Caco-2 (cell line): ENCODE results near the gene CLPTM1L. TPM values are rescaled to one million over a fixed set of nuclear protein-coding genes. Genes with fewer than 3 reads are reported as not detected.
A peak's percentile ranks its signal among the peaks of the same experiment; 100 is the strongest.
"Not testable (repeated sequence)": the region's sequence is repeated elsewhere in the genome, so short reads cannot be mapped to it uniquely, and the experiment has no call there.

Experiments used
- BruUV-seq: library from RNA; stranded (reverse); fragments of 400-500 nt; replicated peaks from 2 replicates; lab custom pipeline; 2021; lab: Mats Ljungman, UMichigan
- CTCF ChIA-PET: fragments of 300-600 bp; sonication (Branson Sonifier 250); formaldehyde crosslinking; loops from one replicate; lab custom pipeline; 2022; ENCODE audit warnings: antibody characterized with exemption; lab: Charles Lee
- POLR2A ChIA-PET: fragments of 300-600 bp; sonication (Branson Sonifier 250); formaldehyde crosslinking; loops from one replicate; lab custom pipeline; 2022; ENCODE audit warnings: antibody characterized with exemption; lab: Charles Lee
- DNase-seq, 2 experiments: peaks; one replicate each; pipeline versions ENCODE4 v3.0.0 to v3.0.0-alpha.2; 2020 to 2022
- H3K27me3 ChIP-seq: replicated peaks from 2 replicates; pipeline ENCODE4 v1.6.0; 2011; ENCODE audit warnings: low read length; ENCODE audit not compliant: control insufficient read depth, insufficient read depth
- H3K36me3 ChIP-seq: 2 replicates; pipeline ENCODE4 v1.5.1; 2011; ENCODE audit warnings: low read length; ENCODE audit not compliant: control insufficient read depth, insufficient read depth
- H3K4me1 ChIP-seq: fragments of 250-450 bp; sonication (Bioruptor Pico); 2 replicates; pipeline ENCODE4 v1.5.1; 2020; ENCODE audit warnings: mild to moderate bottlenecking
- H3K4me3 ChIP-seq: 2 replicates; pipeline ENCODE4 v1.5.1; 2011; ENCODE audit warnings: low read depth, mild to moderate bottlenecking, control low read depth, low read length
- H3K9me3 ChIP-seq: fragments of 250-450 bp; sonication (Bioruptor Pico); 2 replicates; pipeline ENCODE4 v1.5.1; 2020; ENCODE audit warnings: mild to moderate bottlenecking, moderate library complexity
- H3K27ac Mint-ChIP-seq: one replicate; pipeline ENCODE4 v1.8.0; 2022; ENCODE audit warnings: mixed read lengths; ENCODE audit not compliant: unreplicated experiment
- H3K27me3 Mint-ChIP-seq: one replicate; pipeline ENCODE4 v1.8.0; 2022; ENCODE audit warnings: mixed read lengths; ENCODE audit not compliant: insufficient read depth, unreplicated experiment
- H3K36me3 Mint-ChIP-seq: one replicate; pipeline ENCODE4 v1.8.0; 2022; ENCODE audit warnings: mild to moderate bottlenecking, mixed read lengths; ENCODE audit not compliant: insufficient read depth, unreplicated experiment
- H3K4me1 Mint-ChIP-seq: one replicate; pipeline ENCODE4 v1.8.0; 2022; ENCODE audit warnings: low read depth, mixed read lengths; ENCODE audit not compliant: unreplicated experiment
- H3K4me3 Mint-ChIP-seq: one replicate; pipeline ENCODE4 v1.8.0; 2022; ENCODE audit warnings: mild to moderate bottlenecking, moderate library complexity, mixed read lengths; ENCODE audit not compliant: unreplicated experiment
- H3K9me3 Mint-ChIP-seq: one replicate; pipeline ENCODE4 v1.8.0; 2022; ENCODE audit warnings: mixed read lengths; ENCODE audit not compliant: unreplicated experiment
- intact Hi-C: fragments of 100-400 bp; cut with micrococcal nuclease; formaldehyde crosslinking; loops from one replicate; pipeline ENCODE4 v1.10.0; 2022; ENCODE audit not compliant: unreplicated experiment
- total RNA-seq: library from RNA; stranded (reverse); gene quantifications from 2 replicates; pipeline ENCODE4 v1.2.3, GENCODE V29; 2022
- TF ChIP-seq, protein P1 (sequence below), 2 experiments: fragments of 200-600 bp in 1 of 2; IDR thresholded peaks; 1 replicate in 1 of 2; 2 replicates in 1 of 2; pipeline versions ENCODE4 v1.5.1 to v1.8.0; 2011 to 2022; ENCODE audit warnings: antibody characterized with exemption in 1 of 2, control low read depth in 1 of 2, inconsistent platforms in 1 of 2, low read depth in 1 of 2, low read length in 1 of 2, mild to moderate bottlenecking in 1 of 2, moderate library complexity in 1 of 2; ENCODE audit not compliant: insufficient read depth in 1 of 2, severe bottlenecking in 1 of 2, unreplicated experiment in 1 of 2

Gene CLPTM1L
- total RNA-seq, 1 experiment from 2014 or later, result 114 TPM

DNA sequence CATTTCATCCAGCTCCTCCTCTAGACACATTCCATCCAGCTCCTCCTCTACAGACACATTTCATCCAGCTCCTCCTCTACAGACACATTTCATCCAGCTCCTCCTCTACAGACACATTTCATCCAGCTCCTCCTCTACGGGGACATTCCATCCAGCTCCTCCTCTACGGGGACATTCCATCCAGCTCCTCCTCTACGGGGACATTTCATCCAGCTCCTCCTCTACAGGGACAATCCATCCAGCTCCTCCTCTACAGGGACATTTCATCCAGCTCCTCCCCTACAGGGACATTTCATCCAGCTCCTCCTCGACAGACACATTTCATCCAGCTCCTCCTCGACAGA lies 18.4 kb downstream of the CLPTM1L start:
- BruUV-seq, POLR2A ChIA-PET: not testable (repeated sequence)

DNA sequence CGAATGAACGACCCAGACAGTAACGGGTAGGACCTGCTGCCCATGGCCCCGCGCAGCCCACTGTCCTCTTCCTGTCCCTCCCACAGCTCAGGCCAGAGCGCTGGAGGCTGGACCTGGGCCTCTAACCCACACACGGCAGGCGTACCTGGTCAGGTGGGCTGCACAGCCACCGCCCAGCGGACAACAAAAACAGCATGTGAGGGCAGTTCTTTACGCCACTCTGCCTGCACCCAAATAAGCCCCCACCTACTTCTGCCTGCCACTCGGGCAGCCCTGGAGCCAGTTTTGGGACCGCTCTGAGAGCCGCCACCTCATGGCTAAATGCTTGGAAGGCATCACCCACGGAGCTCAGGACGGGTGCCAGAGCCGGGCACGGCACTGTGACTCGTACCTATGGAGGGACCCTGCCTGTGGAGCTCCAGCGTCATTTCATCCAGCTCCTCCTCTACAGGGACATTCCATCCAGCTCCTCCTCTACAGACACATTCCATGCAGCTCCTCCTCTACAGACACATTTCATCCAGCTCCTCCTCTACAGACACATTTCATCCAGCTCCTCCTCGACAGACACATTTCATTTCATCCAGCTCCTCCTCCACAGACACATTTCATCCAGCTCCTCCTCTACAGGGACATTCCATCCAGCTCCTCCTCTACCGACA lies 18.9 kb downstream of the CLPTM1L start:
- ChIA-PET CTCF (no interaction called here), POLR2A (no interaction called here)
- peaks cover 34% of the 10 kb centered on the region for H3K9me3 Mint-ChIP-seq
- peak in 1 of 2 experiments; percentile 32 for DNase-seq
- H3K9me3 ChIP-seq, result peaks cover 4% of the 10 kb centered on the region; the same call in 1 of the 2 replicates
- H3K4me3 Mint-ChIP-seq, result peak overlapping the region; percentile 63
- peaks cover 31% of the 10 kb centered on the region for H3K4me1 Mint-ChIP-seq
- intact Hi-C loops, result no loop called here
- TF ChIP-seq, protein P1, sequence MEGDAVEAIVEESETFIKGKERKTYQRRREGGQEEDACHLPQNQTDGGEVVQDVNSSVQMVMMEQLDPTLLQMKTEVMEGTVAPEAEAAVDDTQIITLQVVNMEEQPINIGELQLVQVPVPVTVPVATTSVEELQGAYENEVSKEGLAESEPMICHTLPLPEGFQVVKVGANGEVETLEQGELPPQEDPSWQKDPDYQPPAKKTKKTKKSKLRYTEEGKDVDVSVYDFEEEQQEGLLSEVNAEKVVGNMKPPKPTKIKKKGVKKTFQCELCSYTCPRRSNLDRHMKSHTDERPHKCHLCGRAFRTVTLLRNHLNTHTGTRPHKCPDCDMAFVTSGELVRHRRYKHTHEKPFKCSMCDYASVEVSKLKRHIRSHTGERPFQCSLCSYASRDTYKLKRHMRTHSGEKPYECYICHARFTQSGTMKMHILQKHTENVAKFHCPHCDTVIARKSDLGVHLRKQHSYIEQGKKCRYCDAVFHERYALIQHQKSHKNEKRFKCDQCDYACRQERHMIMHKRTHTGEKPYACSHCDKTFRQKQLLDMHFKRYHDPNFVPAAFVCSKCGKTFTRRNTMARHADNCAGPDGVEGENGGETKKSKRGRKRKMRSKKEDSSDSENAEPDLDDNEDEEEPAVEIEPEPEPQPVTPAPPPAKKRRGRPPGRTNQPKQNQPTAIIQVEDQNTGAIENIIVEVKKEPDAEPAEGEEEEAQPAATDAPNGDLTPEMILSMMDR (IDR thresholded peaks at IDR 0.05; ENCODE audit: insufficient read depth in 1 of 2, low read depth in 1 of 2, low read length in 1 of 2, severe bottlenecking in 1 of 2, unreplicated experiment in 1 of 2), result no peak
- H3K36me3 ChIP-seq, result peaks cover 3% of the 10 kb centered on the region
- BruUV-seq, result TSS peak; percentile 26
- H3K27me3 ChIP-seq, result no peaks in the 10 kb centered on the region
- H3K4me1 ChIP-seq, result peaks cover 23% of the 10 kb centered on the region
- H3K36me3 Mint-ChIP-seq, result peaks cover 80% of the 10 kb centered on the region
- H3K27me3 Mint-ChIP-seq, result peaks cover 9% of the 10 kb centered on the region
- no peak overlapping the region for H3K4me3 ChIP-seq
- peak overlapping the region; percentile 91 for H3K27ac Mint-ChIP-seq

More for the DNA sequence above, 18.4 kb downstream of the CLPTM1L start:
- H3K4me3 ChIP-seq, H3K36me3 ChIP-seq, H3K27me3 ChIP-seq, intact Hi-C loops, H3K9me3 ChIP-seq, H3K27me3 Mint-ChIP-seq: not testable (repeated sequence)
- Mint-ChIP-seq H3K27ac (peak overlapping the region; percentile 91), H3K9me3 (peaks cover 34% of the 10 kb centered on the region), H3K4me3 (peak overlapping the region; percentile 63), H3K4me1 (peaks cover 31% of the 10 kb centered on the region), H3K36me3 (peaks cover 80% of the 10 kb centered on the region)
- CTCF ChIA-PET, result interaction anchor here (1.2 kb wide), 1 partner anchor 11 kb away, joined by 3 read pairs; no protein-coding TSS in a partner anchor
- peak in 1 of 2 experiments; percentile 65 for DNase-seq
- H3K4me1 ChIP-seq, result peaks cover 23% of the 10 kb centered on the region

DNA sequence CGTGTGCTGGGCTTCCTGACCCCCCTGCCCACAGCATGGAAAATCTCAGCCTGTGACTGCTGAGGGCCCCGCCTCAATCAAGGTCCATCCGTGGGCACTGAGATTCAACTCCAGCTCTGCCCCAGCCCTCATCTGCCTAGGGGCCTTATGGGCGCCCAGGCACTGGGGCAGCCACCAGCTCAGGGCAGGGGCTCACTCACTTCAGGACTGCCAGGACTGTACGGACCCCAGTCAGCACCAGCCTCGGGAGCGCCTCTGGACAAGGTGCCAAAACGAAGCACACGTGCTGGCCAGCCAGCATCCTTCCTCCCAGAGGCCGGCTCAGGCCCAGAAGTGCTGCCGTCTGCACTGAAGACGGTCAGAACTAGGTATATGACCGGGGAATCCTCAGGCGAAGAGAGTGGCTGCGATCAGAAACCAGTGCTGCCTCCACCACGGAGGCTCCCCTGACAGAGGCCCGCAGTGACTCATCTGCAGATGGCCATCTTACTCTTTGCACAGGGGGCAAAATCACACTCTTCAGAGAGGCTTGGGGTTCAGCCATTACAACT lies 19.6 kb downstream of the CLPTM1L start:
- intact Hi-C loops, result no loop called here
- no TSS peak for BruUV-seq
- POLR2A ChIA-PET, result no interaction called here

More for the DNA sequence above, 19.6 kb downstream of the CLPTM1L start:
- no peaks in the 10 kb centered on the region for H3K27me3 ChIP-seq
- Mint-ChIP-seq H3K4me1 (peaks cover 31% of the 10 kb centered on the region), H3K27ac (no peak overlapping the region), H3K4me3 (no peak overlapping the region), H3K9me3 (peaks cover 34% of the 10 kb centered on the region), H3K27me3 (peaks cover 9% of the 10 kb centered on the region), H3K36me3 (peaks cover 80% of the 10 kb centered on the region)
- peaks cover 4% of the 10 kb centered on the region; the same call in 1 of the 2 replicates for H3K9me3 ChIP-seq
- peak in 1 of 2 experiments; percentile 21 for DNase-seq
- peaks cover 3% of the 10 kb centered on the region for H3K36me3 ChIP-seq
- peaks cover 20% of the 10 kb centered on the region for H3K4me1 ChIP-seq
- TF ChIP-seq, protein P1 (IDR thresholded peaks at IDR 0.05; ENCODE audit: insufficient read depth in 1 of 2, low read depth in 1 of 2, low read length in 1 of 2, severe bottlenecking in 1 of 2, unreplicated experiment in 1 of 2), result no peak
- H3K4me3 ChIP-seq, result no peak overlapping the region
- CTCF ChIA-PET, result no interaction called here
